B cell (primary cell): Measurements from ENCODE around the gene ACOX3. TPM values are rescaled to one million over a fixed set of nuclear protein-coding genes. Genes with fewer than 3 reads are reported as not detected.

Source experiments
- ATAC-seq: fragments of 200-7000 bp; cut with Tn5 transposase; one replicate; pipeline ENCODE4 v1.10.0; 2021; ENCODE audit warnings: low read depth, mild to moderate bottlenecking, moderate number of reproducible peaks, moderate library complexity
- CTCF ChIA-PET: fragments of 350-600 bp; sonication (Branson Sonifier 250); formaldehyde crosslinking; loops from one replicate; lab custom pipeline; 2021; ENCODE audit warnings: antibody characterized with exemption, inconsistent platforms; lab: Charles Lee
- POLR2A ChIA-PET: fragments of 350-600 bp; sonication (Branson Sonifier 250); formaldehyde crosslinking; loops from one replicate; lab custom pipeline; 2021; ENCODE audit warnings: antibody characterized with exemption; lab: Charles Lee
- DNase-seq: peaks from one replicate; pipeline ENCODE4 v3.0.0; 2013
- H2AFZ ChIP-seq: 2 replicates; pipeline ENCODE4 v1.6.1; 2012; ENCODE audit warnings: mild to moderate bottlenecking, low read depth, low read length; ENCODE audit not compliant: insufficient read depth, poor library complexity, severe bottlenecking
- H3K27ac ChIP-seq, 2 donors: 1 replicate in 1 of 2; 2 replicates in 1 of 2; pipeline ENCODE4 v1.5.1; 2012 to 2013; ENCODE audit warnings: low read length in 2 of 2, mild to moderate bottlenecking in 2 of 2, moderate library complexity in 1 of 2
- H3K27me3 ChIP-seq, 4 experiments: fragments of 200-600 bp in 1 of 4; sonication (generic) in 1 of 4; replicated peaks in 1 of 4; 1 replicate in 2 of 4; 2 replicates in 2 of 4; pipeline versions ENCODE4 v1.6.1 to v1.7.0; 2013 to 2016; ENCODE audit warnings: low read length in 3 of 4, mild to moderate bottlenecking in 2 of 4, mixed read lengths in 1 of 4, moderate library complexity in 1 of 4; ENCODE audit not compliant: insufficient read depth in 4 of 4, control insufficient read depth in 3 of 4; ENCODE audit errors: control extremely low read depth in 1 of 4
- H3K36me3 ChIP-seq, 2 experiments: replicated peaks in 1 of 2; 1 replicate in 1 of 2; 2 replicates in 1 of 2; pipeline versions ENCODE4 v1.6.1 to v1.7.1; 2013; ENCODE audit warnings: low read length in 1 of 2; ENCODE audit not compliant: insufficient read depth in 2 of 2, control insufficient read depth in 1 of 2; ENCODE audit errors: control extremely low read depth in 1 of 2, extremely low read depth in 1 of 2
- H3K4me1 ChIP-seq, 2 donors: fragments of 200-600 bp in 1 of 2; sonication (generic) in 1 of 2; 1 replicate in 1 of 2; 2 replicates in 1 of 2; pipeline versions ENCODE4 v1.5.1 to v1.6.1; 2013 to 2017; ENCODE audit warnings: low read length in 2 of 2; ENCODE audit not compliant: control insufficient read depth in 2 of 2, insufficient read depth in 2 of 2
- H3K4me2 ChIP-seq: replicated peaks from 2 replicates; pipeline ENCODE3; 2012; ENCODE audit warnings: mild to moderate bottlenecking, low read depth, low read length; ENCODE audit not compliant: poor library complexity, severe bottlenecking
- H3K4me3 ChIP-seq, 5 experiments: fragments of 200-600 bp in 1 of 5; sonication (generic) in 1 of 5; 1 replicate in 3 of 5; 2 replicates in 2 of 5; pipeline versions ENCODE4 v1.5.1 to v1.7.0; 2011 to 2016; ENCODE audit warnings: low read length in 4 of 5, mild to moderate bottlenecking in 4 of 5, low read depth in 2 of 5, control low read depth in 1 of 5, moderate library complexity in 1 of 5; ENCODE audit not compliant: insufficient read depth in 1 of 5; ENCODE audit errors: control extremely low read depth in 1 of 5, extremely low read depth in 1 of 5
- H3K79me2 ChIP-seq: fragments of 200-600 bp; sonication (generic); one replicate; pipeline ENCODE4 v1.6.0; 2016; ENCODE audit warnings: low read length; ENCODE audit not compliant: control insufficient read depth, insufficient read depth
- H3K9ac ChIP-seq: fragments of 200-600 bp; sonication (generic); 2 replicates; pipeline ENCODE4 v1.6.1; 2017; ENCODE audit warnings: mild to moderate bottlenecking, low read length, moderate library complexity
- H3K9me3 ChIP-seq, 3 donors: one replicate each; pipeline versions ENCODE4 v1.6.1 to v1.7.1; 2013; ENCODE audit warnings: low read length in 2 of 3; ENCODE audit not compliant: control insufficient read depth in 2 of 3, insufficient read depth in 1 of 3; ENCODE audit errors: control extremely low read depth in 1 of 3
- H4K20me1 ChIP-seq: 2 replicates; pipeline ENCODE4 v1.6.0; 2012; ENCODE audit warnings: mild to moderate bottlenecking, low read length; ENCODE audit not compliant: insufficient read depth, control insufficient read depth, poor library complexity, severe bottlenecking
- H3K27ac Mint-ChIP-seq: one replicate; pipeline ENCODE4 v1.8.0; 2021; ENCODE audit warnings: mixed read lengths
- H3K27me3 Mint-ChIP-seq: one replicate; pipeline ENCODE4 v1.8.0; 2021; ENCODE audit warnings: mixed read lengths
- H3K4me1 Mint-ChIP-seq: one replicate; pipeline ENCODE4 v1.8.0; 2021; ENCODE audit warnings: mixed read lengths
- H3K4me3 Mint-ChIP-seq: one replicate; pipeline ENCODE4 v1.8.0; 2021; ENCODE audit warnings: mixed read lengths
- H3K9me3 Mint-ChIP-seq: one replicate; pipeline ENCODE4 v1.8.0; 2022; ENCODE audit warnings: mixed read lengths; ENCODE audit not compliant: insufficient read depth
- EZH2 ChIP-seq: IDR thresholded peaks from 2 replicates; pipeline ENCODE4 v1.6.1; 2012; ENCODE audit warnings: borderline replicate concordance, low read depth, mild to moderate bottlenecking, moderate library complexity, low read length; ENCODE audit not compliant: insufficient read depth, poor library complexity, severe bottlenecking
- WGBS: methylation state at CpG from one replicate; pipeline ENCODE4 v1.1.5; 2013; ENCODE audit warnings: missing lambda C conversion rate; ENCODE audit not compliant: insufficient coverage; 5-methylcytosine and 5-hydroxymethylcytosine counted together
- intact Hi-C: fragments of 100-400 bp; cut with micrococcal nuclease; formaldehyde crosslinking; loops from one replicate; pipeline ENCODE4 v1.10.0; 2022
- polyA plus RNA-seq: library from polyadenylated mRNA; depleted of rRNA; stranded (reverse); fragments of >200 nt; gene quantifications from 2 replicates; pipeline ENCODE4 v1.2.3, GENCODE V29; 2012
- total RNA-seq, 2 donors: library from RNA; stranded (reverse); fragments of 120-200 nt in 1 of 2; gene quantifications; 1 replicate in 1 of 2; 2 replicates in 1 of 2; pipeline versions ENCODE4 v1.2.3 to v1.2.4, GENCODE V29; 2013 to 2022
- TF ChIP-seq, protein P1 (sequence below): fragments of 200-600 bp; IDR thresholded peaks from one replicate; pipeline ENCODE4 v1.8.0; 2022; ENCODE audit warnings: antibody characterized with exemption, mild to moderate bottlenecking

ACOX3 gene
- total and polyA plus RNA-seq, 2 donors (not counting 1 experiment from before 2014, with no cell fraction given): 4.6 to 23.1 TPM

DNA sequence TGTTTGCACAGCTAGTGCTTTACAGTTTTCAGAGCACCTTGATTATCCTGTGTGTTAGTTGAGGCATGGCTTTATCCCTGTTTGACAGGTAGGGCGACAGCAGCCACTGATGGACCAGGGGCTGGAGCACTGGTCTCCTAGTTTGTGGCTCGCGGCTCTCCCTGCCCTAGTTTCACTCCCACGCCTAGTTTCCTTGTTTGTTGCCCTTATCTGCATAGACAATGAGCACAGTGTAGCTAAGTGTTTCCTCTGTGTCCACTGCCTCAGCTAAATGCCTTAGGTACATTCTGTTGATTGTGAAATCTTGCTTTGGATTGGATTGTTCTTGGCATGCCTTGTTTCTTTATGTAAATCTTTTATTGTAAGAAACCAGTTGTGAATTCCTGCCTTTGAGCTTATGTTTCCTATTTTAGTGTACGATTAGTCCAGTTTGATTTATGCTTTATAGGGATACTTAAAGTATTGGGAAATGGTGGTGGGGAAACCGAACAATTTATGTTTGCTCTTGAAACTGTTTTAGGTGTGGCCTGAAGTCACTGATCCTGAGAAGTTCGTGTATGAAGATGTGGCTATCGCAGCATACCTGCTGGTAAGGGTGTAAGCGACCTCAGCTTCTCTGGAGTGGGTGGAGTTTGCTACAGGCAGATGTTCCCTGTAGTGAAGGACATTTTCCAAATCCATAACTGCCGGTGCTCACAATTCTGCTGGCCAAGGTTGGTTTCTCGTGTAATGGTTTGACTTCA is 11.1 kb upstream of the ACOX3 start:
- ATAC-seq: no peak
- H3K9ac ChIP-seq: no peak overlapping the region

DNA sequence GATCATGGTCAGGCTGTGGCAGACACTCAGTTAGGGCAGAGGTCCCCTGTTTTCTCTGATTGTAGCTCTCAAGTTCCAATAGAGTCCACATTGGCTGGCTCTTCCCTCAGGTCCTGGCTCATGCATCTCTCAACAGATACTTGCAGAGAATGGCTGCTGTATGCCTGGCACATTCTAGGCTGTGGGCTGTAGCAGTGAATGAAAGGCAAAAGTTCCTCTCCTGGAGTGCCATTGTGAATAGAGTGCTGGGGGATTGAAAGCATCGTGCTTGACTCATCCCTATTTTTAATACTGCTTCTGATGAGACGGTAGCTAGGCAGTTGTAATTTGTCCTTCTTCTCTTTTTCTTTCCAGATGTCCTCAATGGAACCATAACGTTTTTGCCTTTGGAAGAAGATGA is 5.6 kb upstream of the ACOX3 start:
- Histone ChIP-seq H3K36me3 (peaks cover 2 to 28% of the 10 kb centered on the region in 2 experiments), H3K9me3 (no peaks in the 10 kb centered on the region), H4K20me1 (peaks cover 19% of the 10 kb centered on the region), H3K4me1 (peaks cover 15% of the 10 kb centered on the region in 2 donors), H3K27me3 (no peaks in the 10 kb centered on the region), H3K27ac (no peak overlapping the region), H3K4me3 (no peak overlapping the region), H3K79me2 (peaks cover 66% of the 10 kb centered on the region), H3K9ac (no peak overlapping the region), H3K4me2 (no peak overlapping the region), H2AFZ (no peak overlapping the region)
- peaks cover 27% of the 10 kb centered on the region for H3K4me1 Mint-ChIP-seq
- intact Hi-C loops: no loop called here
- TF ChIP-seq EZH2: no peak
- TF ChIP-seq, protein P1, sequence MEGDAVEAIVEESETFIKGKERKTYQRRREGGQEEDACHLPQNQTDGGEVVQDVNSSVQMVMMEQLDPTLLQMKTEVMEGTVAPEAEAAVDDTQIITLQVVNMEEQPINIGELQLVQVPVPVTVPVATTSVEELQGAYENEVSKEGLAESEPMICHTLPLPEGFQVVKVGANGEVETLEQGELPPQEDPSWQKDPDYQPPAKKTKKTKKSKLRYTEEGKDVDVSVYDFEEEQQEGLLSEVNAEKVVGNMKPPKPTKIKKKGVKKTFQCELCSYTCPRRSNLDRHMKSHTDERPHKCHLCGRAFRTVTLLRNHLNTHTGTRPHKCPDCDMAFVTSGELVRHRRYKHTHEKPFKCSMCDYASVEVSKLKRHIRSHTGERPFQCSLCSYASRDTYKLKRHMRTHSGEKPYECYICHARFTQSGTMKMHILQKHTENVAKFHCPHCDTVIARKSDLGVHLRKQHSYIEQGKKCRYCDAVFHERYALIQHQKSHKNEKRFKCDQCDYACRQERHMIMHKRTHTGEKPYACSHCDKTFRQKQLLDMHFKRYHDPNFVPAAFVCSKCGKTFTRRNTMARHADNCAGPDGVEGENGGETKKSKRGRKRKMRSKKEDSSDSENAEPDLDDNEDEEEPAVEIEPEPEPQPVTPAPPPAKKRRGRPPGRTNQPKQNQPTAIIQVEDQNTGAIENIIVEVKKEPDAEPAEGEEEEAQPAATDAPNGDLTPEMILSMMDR: no peak
- no peak overlapping the region for H3K27ac Mint-ChIP-seq
- no peak overlapping the region for H3K4me3 Mint-ChIP-seq
- H3K9me3 Mint-ChIP-seq: no peaks in the 10 kb centered on the region
- ChIA-PET POLR2A (interaction anchor here (0.6 kb wide), 1 partner anchor 283 kb away, joined by 9 read pairs; no protein-coding TSS in a partner anchor), CTCF (no interaction called here)
- DNase-seq (no peak), ATAC-seq (no peak)
- H3K27me3 Mint-ChIP-seq: no peaks in the 10 kb centered on the region
- 80% methylated on average over 1 of the region's 3 CpGs for WGBS

More for the DNA sequence above, 11.1 kb upstream of the ACOX3 start:
- Mint-ChIP-seq H3K9me3 (no peaks in the 10 kb centered on the region), H3K27me3 (no peaks in the 10 kb centered on the region), H3K27ac (no peak overlapping the region), H3K4me3 (no peak overlapping the region), H3K4me1 (no peaks in the 10 kb centered on the region)
- no peaks in the 10 kb centered on the region for H4K20me1 ChIP-seq
- no peak overlapping the region for H3K27ac ChIP-seq
- no peaks in the 10 kb centered on the region for H3K4me1 ChIP-seq
- peaks cover 19% of the 10 kb centered on the region for H3K79me2 ChIP-seq
- WGBS: over 99% methylated on average over 11 of the region's 11 CpGs
- H3K9me3 ChIP-seq: no peaks in the 10 kb centered on the region
- CTCF ChIA-PET: no interaction called here
- no peak overlapping the region for H3K4me2 ChIP-seq
- POLR2A ChIA-PET: no interaction called here
- no peak for DNase-seq
- intact Hi-C loops: no loop called here
- TF ChIP-seq, protein P1: no peak
- no peak for TF ChIP-seq EZH2
- peaks cover 2 to 75% of the 10 kb centered on the region in 2 experiments for H3K36me3 ChIP-seq
- H3K4me3 ChIP-seq: no peak overlapping the region
- H3K27me3 ChIP-seq: no peaks in the 10 kb centered on the region
- H2AFZ ChIP-seq: no peak overlapping the region
